ENCODE data around the gene PAK1IP1.

GRCh38 chr6:10681795-10682194, 13.0 kb upstream of the PAK1IP1 start:
- TF ChIP-seq CTCF (IDR thresholded peaks at IDR 0.05; ENCODE audit: low read length) (no peak), EZH2phosphoT487 (IDR thresholded peaks at IDR 0.05; ENCODE audit: low read length) (no peak)

Measured in MM.1S (cell line).